IMR-90 (cell line): Measurements from ENCODE around the gene KCNH4. TPM values are rescaled to one million over a fixed set of nuclear protein-coding genes. Genes with fewer than 3 reads are reported as not detected.

Experiments used
- ATAC-seq: fragments of 200-7000 bp; cut with Tn5 transposase; 2 replicates; pipeline ENCODE4 v1.9.1; 2020; ENCODE audit warnings: low read depth, mild to moderate bottlenecking, moderate library complexity
- BruUV-seq: library from RNA; stranded (reverse); fragments of 400-500 nt; replicated peaks from 2 replicates; lab custom pipeline; 2021; lab: Mats Ljungman, UMichigan
- CTCF ChIA-PET: fragments of 300-600 bp; formaldehyde crosslinking; extraction: SDS; loops from one replicate; lab custom pipeline; 2021; ENCODE audit warnings: antibody characterized with exemption; lab: Yijun Ruan, JAX
- POLR2A ChIA-PET: fragments of 300-600 bp; sonication (Branson Sonifier 250); formaldehyde crosslinking; loops from one replicate; lab custom pipeline; 2022; ENCODE audit warnings: antibody characterized with exemption; ENCODE audit not compliant: unreplicated experiment; lab: Charles Lee
- DNase-seq: peaks from one replicate; pipeline ENCODE4 v3.0.0; 2013
- H2AFZ ChIP-seq: replicated peaks from 2 replicates; pipeline ENCODE3; 2013; ENCODE audit warnings: low read length, mild to moderate bottlenecking; ENCODE audit not compliant: poor library complexity
- H2AK5ac ChIP-seq: 2 replicates; pipeline ENCODE4 v1.6.1; 2013; ENCODE audit warnings: low read depth, low read length, inconsistent platforms
- H2AK9ac ChIP-seq: replicated peaks from 2 replicates; pipeline ENCODE3; 2013; ENCODE audit warnings: mild to moderate bottlenecking, low read depth, low read length, moderate library complexity; ENCODE audit not compliant: poor library complexity
- H2BK120ac ChIP-seq: 2 replicates; pipeline ENCODE4 v1.6.1; 2013; ENCODE audit warnings: low read depth, low read length, inconsistent platforms
- H2BK15ac ChIP-seq: 3 replicates; pipeline ENCODE4 v1.6.1; 2013; ENCODE audit warnings: low read depth, low read length, inconsistent platforms
- H2BK20ac ChIP-seq: 2 replicates; pipeline ENCODE4 v1.6.1; 2013; ENCODE audit warnings: low read depth, mild to moderate bottlenecking, inconsistent platforms, low read length, moderate library complexity
- H2BK5ac ChIP-seq: 2 replicates; pipeline ENCODE4 v1.6.1; 2013; ENCODE audit warnings: mild to moderate bottlenecking, low read depth, low read length, inconsistent platforms; ENCODE audit not compliant: poor library complexity, severe bottlenecking
- H3K14ac ChIP-seq: replicated peaks from 2 replicates; pipeline ENCODE4 v1.6.1; 2013; ENCODE audit warnings: low read depth, low read length, inconsistent platforms
- H3K18ac ChIP-seq: 2 replicates; pipeline ENCODE4 v1.6.1; 2013; ENCODE audit warnings: low read depth, low read length, control low read depth
- H3K23ac ChIP-seq: 2 replicates; pipeline ENCODE4 v1.6.1; 2013; ENCODE audit warnings: low read depth, low read length, inconsistent platforms
- H3K27ac ChIP-seq: 2 replicates; pipeline ENCODE4 v1.5.1; 2013; ENCODE audit warnings: mild to moderate bottlenecking, control low read depth, low read length; ENCODE audit not compliant: insufficient read depth
- H3K27me3 ChIP-seq: 2 replicates; pipeline ENCODE4 v1.6.1; 2013; ENCODE audit warnings: low read length; ENCODE audit not compliant: control insufficient read depth, insufficient read depth
- H3K36me3 ChIP-seq: 2 replicates; pipeline ENCODE4 v1.6.1; 2013; ENCODE audit warnings: low read length, mixed read lengths; ENCODE audit not compliant: control insufficient read depth, insufficient read depth
- H3K4ac ChIP-seq: 2 replicates; pipeline ENCODE4 v1.6.1; 2013; ENCODE audit warnings: low read depth, low read length, inconsistent platforms
- H3K4me1 ChIP-seq: 2 replicates; pipeline ENCODE4 v1.6.1; 2013; ENCODE audit warnings: low read length, mixed read lengths; ENCODE audit not compliant: control insufficient read depth, insufficient read depth
- H3K4me2 ChIP-seq: 2 replicates; pipeline ENCODE4 v1.6.1; 2013; ENCODE audit warnings: low read depth, mild to moderate bottlenecking, control low read depth, low read length, moderate library complexity
- H3K4me3 ChIP-seq: 2 replicates; pipeline ENCODE4 v1.5.1; 2013; ENCODE audit warnings: low read depth, mild to moderate bottlenecking, control low read depth, low read length, moderate library complexity; ENCODE audit not compliant: insufficient read depth
- H3K56ac ChIP-seq: 2 replicates; pipeline ENCODE4 v1.6.1; 2013; ENCODE audit warnings: low read length, inconsistent platforms; ENCODE audit not compliant: insufficient read depth; ENCODE audit errors: extremely low read depth
- H3K79me1 ChIP-seq, 2 experiments: 2 replicates each; pipeline ENCODE4 v1.6.1; 2013; ENCODE audit warnings: low read length in 2 of 2, inconsistent platforms in 1 of 2, low read depth in 1 of 2
- H3K9ac ChIP-seq: 2 replicates; pipeline ENCODE4 v1.6.1; 2013; ENCODE audit warnings: low read depth, low read length, control low read depth
- H3K9me1 ChIP-seq: 2 replicates; pipeline ENCODE4 v1.6.1; 2013; ENCODE audit warnings: low read length, inconsistent platforms; ENCODE audit not compliant: insufficient read depth
- H3K9me3 ChIP-seq: 2 replicates; pipeline ENCODE4 v1.6.1; 2013; ENCODE audit warnings: low read length; ENCODE audit not compliant: control insufficient read depth, insufficient read depth
- H4K20me1 ChIP-seq: 2 replicates; pipeline ENCODE4 v1.6.1; 2013; ENCODE audit warnings: low read length, inconsistent platforms; ENCODE audit not compliant: insufficient read depth
- H4K5ac ChIP-seq: 2 replicates; pipeline ENCODE4 v1.6.1; 2013; ENCODE audit warnings: mild to moderate bottlenecking, low read depth, low read length, control low read depth
- H4K8ac ChIP-seq, 2 experiments: 2 replicates each; pipeline ENCODE4 v1.6.1; 2013; ENCODE audit warnings: low read depth in 2 of 2, low read length in 2 of 2, control low read depth in 1 of 2, inconsistent platforms in 1 of 2
- H4K91ac ChIP-seq: 2 replicates; pipeline ENCODE4 v1.6.1; 2013; ENCODE audit warnings: low read depth, low read length, inconsistent platforms; ENCODE audit not compliant: insufficient read depth
- BHLHE40 ChIP-seq: fragments of 150-350 bp; IDR thresholded peaks from 2 replicates; pipeline ENCODE4 v1.6.1; 2016; ENCODE audit warnings: mild to moderate bottlenecking, low read depth, low read length
- CHD1 ChIP-seq: IDR thresholded peaks from 2 replicates; pipeline ENCODE4 v1.6.1; 2012; ENCODE audit warnings: low read depth, low read length, improper control_type of control experiment
- ELK1 ChIP-seq: fragments of 150-350 bp; IDR thresholded peaks from 2 replicates; pipeline ENCODE4 v1.6.1; 2016; ENCODE audit warnings: low read depth, mild to moderate bottlenecking, low read length, moderate library complexity, borderline replicate concordance
- MAZ ChIP-seq: IDR thresholded peaks from 2 replicates; pipeline ENCODE4 v1.6.1; 2012; ENCODE audit warnings: low read depth, mild to moderate bottlenecking, low read length, improper control_type of control experiment, moderate library complexity, borderline replicate concordance
- WGBS, 2 experiments: methylation state at CpG; one replicate each; pipeline versions ENCODE4 v1.1.5 to v1.1.7; 2013; ENCODE audit warnings: missing lambda C conversion rate in 2 of 2; ENCODE audit not compliant: insufficient read length in 1 of 2; ENCODE audit errors: extremely low coverage in 2 of 2; 5-methylcytosine and 5-hydroxymethylcytosine counted together
- dilution Hi-C: fragments of 300-500 bp; cut with HindIII; formaldehyde crosslinking; loops from one replicate; pipeline ENCODE4 v1.14.3; 2018; ENCODE audit warnings: low sequenced_read_pairs; ENCODE audit not compliant: unreplicated experiment
- in situ Hi-C: fragments of 300-500 bp; cut with MboI; formaldehyde crosslinking; loops from 3 replicates; pipeline ENCODE4 v1.14.3; 2019; ENCODE audit warnings: low sequenced_read_pairs, inconsistent platforms, mixed read lengths
- intact Hi-C: fragments of 100-400 bp; cut with micrococcal nuclease; formaldehyde crosslinking; loops from 2 replicates; pipeline ENCODE4 v1.10.0; 2022
- polyA plus RNA-seq, 3 experiments: library from polyadenylated mRNA; depleted of rRNA; stranded (reverse); fragments of >200 nt; gene quantifications; 2 replicates each; pipeline ENCODE4 v1.2.3, GENCODE V29; 2012; ENCODE audit warnings: low replicate concordance in 1 of 3
- total RNA-seq: library from RNA; depleted of rRNA; stranded (reverse); fragments of >200 nt; gene quantifications from 2 replicates; pipeline ENCODE4 v1.2.3, GENCODE V29; 2012

Gene KCNH4
- total and polyA plus RNA-seq, 2 of the 4 experiments (the other 2 are of a cell fraction), result 0.03 TPM; not detected in 1

- H2BK20ac ChIP-seq, result no peak overlapping the region
- no peak overlapping the region; the same call in 1 of the 2 replicates for H2BK120ac ChIP-seq
- ATAC-seq, result peak; percentile 6; the same call in 1 of the 2 replicates
- dilution Hi-C loops (no loop called here), intact Hi-C loops (no loop called here), in situ Hi-C loops (no loop called here)
- TF ChIP-seq CHD1 (0 out of 2 replicates have a peak, but pooled peaks have one; percentile 41), BHLHE40 (peak; percentile 83), MAZ (no peak), ELK1 (no peak)
- CTCF ChIA-PET, result interaction anchor here (0.8 kb wide), 1 partner anchor 364 kb away, joined by 3 read pairs; no protein-coding TSS in a partner anchor
- H3K4ac ChIP-seq, result peak overlapping the region; percentile 90
- no peaks in the 10 kb centered on the region for H3K27me3 ChIP-seq
- peak overlapping the region; percentile 77 for H3K4me3 ChIP-seq
- peaks cover 52% of the 10 kb centered on the region for H4K20me1 ChIP-seq
- H3K79me1 ChIP-seq, result peaks cover 3 to 59% of the 10 kb centered on the region in 2 experiments; a peak in 3 of 4 replicates
- peak overlapping the region; percentile 93 for H3K9ac ChIP-seq
- H3K4me1 ChIP-seq, result peaks cover 7% of the 10 kb centered on the region
- peak overlapping the region; percentile 94 for H3K23ac ChIP-seq
- peak; percentile 29 for DNase-seq
- WGBS, 2 experiments, result no CpG with 5 or more reads among the region's 15 CpGs
- no peak overlapping the region; the same call in 1 of the 2 replicates for H4K5ac ChIP-seq
- H3K9me3 ChIP-seq, result no peaks in the 10 kb centered on the region
- H2BK15ac ChIP-seq, result no peak overlapping the region
- H4K91ac ChIP-seq, result peak overlapping the region; percentile 69
- H3K18ac ChIP-seq, result peak overlapping the region; percentile 1; the same call in 1 of the 2 replicates
- H2AFZ ChIP-seq, result peak overlapping the region; percentile 94
- peak overlapping the region; percentile 85 for H2AK5ac ChIP-seq
- peak overlapping the region; percentile 69 for H2BK5ac ChIP-seq
- peak overlapping the region; percentile 94 for H3K4me2 ChIP-seq
- H2AK9ac ChIP-seq, result peak overlapping the region; percentile 97
- peaks cover 10% of the 10 kb centered on the region; the same call in 1 of the 2 replicates for H3K36me3 ChIP-seq
- BruUV-seq, result no TSS peak
- H4K8ac ChIP-seq, result peak overlapping the region; percentile 82 to 83
- peak overlapping the region; percentile 90 for H3K14ac ChIP-seq
- H3K9me1 ChIP-seq, result peaks cover 21% of the 10 kb centered on the region
- H3K27ac ChIP-seq, result peak overlapping the region; percentile 88
- POLR2A ChIA-PET, result no interaction called here
- peak overlapping the region; percentile 92 for H3K56ac ChIP-seq
These were observed 26.8 kb downstream of the KCNH4 start for GRCh38 chr17:42153919-42154742.
